Measurements from ENCODE around the gene ABLIM1.

DNA sequence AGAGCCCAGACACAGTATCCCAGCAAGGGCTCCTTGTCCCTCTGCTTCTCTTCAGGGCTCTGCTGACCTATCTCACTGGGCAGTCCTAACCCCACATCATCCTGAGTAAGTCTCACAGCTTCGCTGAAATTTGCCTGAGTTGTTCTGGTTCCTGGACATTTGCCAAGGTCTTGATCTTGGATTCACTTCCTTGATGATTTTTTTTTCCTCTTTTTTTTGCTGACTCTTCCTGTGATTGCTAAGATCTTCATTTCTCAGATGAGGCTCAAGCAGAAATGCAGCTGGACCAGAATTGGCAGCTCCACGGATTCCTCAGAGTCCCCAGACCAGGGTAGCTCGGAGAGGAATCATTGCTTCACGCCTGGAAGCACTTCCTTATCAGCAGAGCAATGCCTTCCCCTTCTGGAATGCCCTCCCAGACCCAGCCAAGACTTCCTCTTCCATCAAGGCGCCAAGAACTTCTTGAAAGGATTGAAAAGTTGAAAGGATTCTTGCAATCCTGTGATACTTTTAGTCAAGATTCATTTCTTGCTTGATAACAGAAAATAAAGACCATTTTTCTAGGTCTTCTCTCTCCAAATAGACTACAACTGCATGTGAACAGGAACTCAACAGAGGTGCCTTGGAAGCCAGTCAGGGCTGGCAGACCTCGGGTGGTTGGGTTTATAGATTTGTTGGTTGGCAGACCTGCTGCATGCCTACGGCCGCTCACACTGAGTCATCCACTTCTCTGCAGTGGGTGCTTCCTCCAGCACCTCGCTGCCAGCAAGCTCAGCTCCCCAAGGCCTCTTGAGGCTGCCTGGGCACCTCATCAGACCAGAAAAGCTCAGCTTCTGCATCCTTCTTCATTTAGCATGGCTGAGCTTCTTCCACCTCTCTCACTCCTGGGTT lies 244.9 kb downstream of the ABLIM1 start:
- no peak for TF ChIP-seq EZH2 (IDR thresholded peaks at IDR 0.05; ENCODE audit: borderline replicate concordance, low read depth, low read length, poor library complexity, severe bottlenecking)
- TF ChIP-seq, protein P1, sequence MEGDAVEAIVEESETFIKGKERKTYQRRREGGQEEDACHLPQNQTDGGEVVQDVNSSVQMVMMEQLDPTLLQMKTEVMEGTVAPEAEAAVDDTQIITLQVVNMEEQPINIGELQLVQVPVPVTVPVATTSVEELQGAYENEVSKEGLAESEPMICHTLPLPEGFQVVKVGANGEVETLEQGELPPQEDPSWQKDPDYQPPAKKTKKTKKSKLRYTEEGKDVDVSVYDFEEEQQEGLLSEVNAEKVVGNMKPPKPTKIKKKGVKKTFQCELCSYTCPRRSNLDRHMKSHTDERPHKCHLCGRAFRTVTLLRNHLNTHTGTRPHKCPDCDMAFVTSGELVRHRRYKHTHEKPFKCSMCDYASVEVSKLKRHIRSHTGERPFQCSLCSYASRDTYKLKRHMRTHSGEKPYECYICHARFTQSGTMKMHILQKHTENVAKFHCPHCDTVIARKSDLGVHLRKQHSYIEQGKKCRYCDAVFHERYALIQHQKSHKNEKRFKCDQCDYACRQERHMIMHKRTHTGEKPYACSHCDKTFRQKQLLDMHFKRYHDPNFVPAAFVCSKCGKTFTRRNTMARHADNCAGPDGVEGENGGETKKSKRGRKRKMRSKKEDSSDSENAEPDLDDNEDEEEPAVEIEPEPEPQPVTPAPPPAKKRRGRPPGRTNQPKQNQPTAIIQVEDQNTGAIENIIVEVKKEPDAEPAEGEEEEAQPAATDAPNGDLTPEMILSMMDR (conservative IDR thresholded peaks at IDR 0.05; ENCODE audit: low read depth, low read length), result no peak
